Measurements from ENCODE around the gene ORC3. TPM values are rescaled to one million over a fixed set of nuclear protein-coding genes. Genes with fewer than 3 reads are reported as not detected.

Gene ORC3
- total RNA-seq, 3 donors from 2014 or later: 22.6 to 32.6 (median 26.6) TPM

DNA sequence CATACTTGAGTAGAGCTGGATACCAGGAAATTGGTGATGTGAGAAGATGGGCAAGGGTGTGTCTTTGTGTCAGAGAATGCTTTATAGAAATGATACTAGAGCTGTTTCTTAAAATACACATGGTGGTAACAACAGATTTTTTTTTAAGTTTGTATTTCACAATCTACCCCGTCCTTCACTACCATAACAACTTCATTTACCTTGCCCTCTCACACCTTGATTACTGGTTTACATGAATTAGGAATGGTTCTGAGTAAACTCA, 45.5 kb upstream of the ORC3 start:
- intact Hi-C loops (cut with DNase I; ENCODE audit: low total_unique reads): no loop called here
- no peak overlapping the region for H3K4me3 ChIP-seq
- TF ChIP-seq POLR2AphosphoS5 (IDR thresholded peaks at IDR 0.05) (no peak), POLR2A (IDR thresholded peaks at IDR 0.05) (no peak)
- TF ChIP-seq, protein P1, sequence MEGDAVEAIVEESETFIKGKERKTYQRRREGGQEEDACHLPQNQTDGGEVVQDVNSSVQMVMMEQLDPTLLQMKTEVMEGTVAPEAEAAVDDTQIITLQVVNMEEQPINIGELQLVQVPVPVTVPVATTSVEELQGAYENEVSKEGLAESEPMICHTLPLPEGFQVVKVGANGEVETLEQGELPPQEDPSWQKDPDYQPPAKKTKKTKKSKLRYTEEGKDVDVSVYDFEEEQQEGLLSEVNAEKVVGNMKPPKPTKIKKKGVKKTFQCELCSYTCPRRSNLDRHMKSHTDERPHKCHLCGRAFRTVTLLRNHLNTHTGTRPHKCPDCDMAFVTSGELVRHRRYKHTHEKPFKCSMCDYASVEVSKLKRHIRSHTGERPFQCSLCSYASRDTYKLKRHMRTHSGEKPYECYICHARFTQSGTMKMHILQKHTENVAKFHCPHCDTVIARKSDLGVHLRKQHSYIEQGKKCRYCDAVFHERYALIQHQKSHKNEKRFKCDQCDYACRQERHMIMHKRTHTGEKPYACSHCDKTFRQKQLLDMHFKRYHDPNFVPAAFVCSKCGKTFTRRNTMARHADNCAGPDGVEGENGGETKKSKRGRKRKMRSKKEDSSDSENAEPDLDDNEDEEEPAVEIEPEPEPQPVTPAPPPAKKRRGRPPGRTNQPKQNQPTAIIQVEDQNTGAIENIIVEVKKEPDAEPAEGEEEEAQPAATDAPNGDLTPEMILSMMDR (IDR thresholded peaks at IDR 0.05): no peak
- no peaks in the 10 kb centered on the region for H3K27me3 ChIP-seq
- no peaks in the 10 kb centered on the region for H3K4me1 ChIP-seq
- H3K9me3 ChIP-seq: no peaks in the 10 kb centered on the region
- H3K27ac ChIP-seq: no peak overlapping the region
- H3K36me3 ChIP-seq: no peaks in the 10 kb centered on the region
- DNase-seq (ENCODE audit: low spot score in 2 of 2): no peak

DNA sequence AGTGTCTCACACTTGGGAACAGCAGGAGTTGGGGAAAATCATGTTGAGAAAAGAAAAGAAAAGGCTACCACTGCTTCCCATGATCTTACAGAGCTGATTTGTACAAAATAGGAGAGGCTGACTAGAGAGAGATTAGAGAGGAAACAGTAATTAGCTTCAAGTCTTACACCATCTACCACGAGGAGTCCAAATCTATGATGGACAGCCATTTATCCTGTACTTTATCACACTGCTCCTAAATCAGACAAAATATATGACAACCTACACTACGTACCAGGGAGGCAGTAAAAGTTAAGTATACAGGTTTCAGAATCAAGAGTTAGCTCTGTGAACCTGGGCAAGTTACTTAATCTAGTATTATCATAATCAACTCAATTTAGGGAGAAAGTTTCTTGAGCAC, 38.1 kb upstream of the ORC3 start:
- no peaks in the 10 kb centered on the region for H3K36me3 ChIP-seq
- intact Hi-C loops (cut with DNase I; ENCODE audit: low total_unique reads): no loop called here

DNA sequence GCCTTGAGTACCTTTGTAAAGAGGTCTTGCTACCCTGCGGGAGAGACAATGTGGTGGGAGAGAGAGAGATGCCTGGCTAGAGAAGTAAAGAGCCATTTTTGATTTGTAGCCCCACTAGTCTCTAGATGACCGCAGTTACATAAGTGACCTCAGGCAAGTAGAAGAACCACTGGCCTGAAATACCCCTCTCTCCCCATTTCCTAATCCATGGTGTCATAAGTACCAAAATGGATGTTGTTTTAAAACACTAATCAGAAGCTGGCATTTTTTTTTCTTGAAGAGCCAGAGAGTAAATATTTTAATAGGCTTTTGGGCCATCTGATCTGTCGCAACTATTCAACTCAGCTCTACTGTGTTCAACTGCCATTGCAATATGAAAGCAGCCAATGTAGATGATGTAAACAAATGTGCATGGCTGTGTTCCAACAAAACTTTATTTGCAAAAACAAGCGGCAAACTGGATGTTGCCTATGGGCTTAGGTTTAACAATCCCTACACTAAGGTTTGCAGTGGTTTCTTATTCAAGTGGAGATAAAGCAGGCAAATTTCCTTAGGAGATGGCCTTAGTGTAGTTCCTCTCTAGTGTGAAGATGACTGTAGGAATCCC, 36.7 kb upstream of the ORC3 start:
- no peak for TF ChIP-seq POLR2AphosphoS5 (IDR thresholded peaks at IDR 0.05)
- TF ChIP-seq POLR2A (IDR thresholded peaks at IDR 0.05): no peak
- TF ChIP-seq, protein P1 (IDR thresholded peaks at IDR 0.05): no peak
- H3K9me3 ChIP-seq: no peaks in the 10 kb centered on the region
- no peaks in the 10 kb centered on the region for H3K36me3 ChIP-seq
- no peak for DNase-seq (ENCODE audit: low spot score in 2 of 2)
- no peak overlapping the region for H3K4me3 ChIP-seq
- H3K4me1 ChIP-seq: no peaks in the 10 kb centered on the region
- no peak overlapping the region for H3K27ac ChIP-seq
- intact Hi-C loops (cut with DNase I; ENCODE audit: low total_unique reads): no loop called here
- no peaks in the 10 kb centered on the region for H3K27me3 ChIP-seq

More for the DNA sequence above, 38.1 kb upstream of the ORC3 start:
- Histone ChIP-seq H3K4me3 (no peak overlapping the region), H3K27me3 (no peaks in the 10 kb centered on the region), H3K4me1 (no peaks in the 10 kb centered on the region), H3K27ac (no peak overlapping the region), H3K9me3 (no peaks in the 10 kb centered on the region)
- no peak for DNase-seq (ENCODE audit: low spot score in 2 of 2)
- TF ChIP-seq, protein P1 (IDR thresholded peaks at IDR 0.05): no peak
- no peak for TF ChIP-seq POLR2A (IDR thresholded peaks at IDR 0.05)
- TF ChIP-seq POLR2AphosphoS5 (IDR thresholded peaks at IDR 0.05): no peak

DNA sequence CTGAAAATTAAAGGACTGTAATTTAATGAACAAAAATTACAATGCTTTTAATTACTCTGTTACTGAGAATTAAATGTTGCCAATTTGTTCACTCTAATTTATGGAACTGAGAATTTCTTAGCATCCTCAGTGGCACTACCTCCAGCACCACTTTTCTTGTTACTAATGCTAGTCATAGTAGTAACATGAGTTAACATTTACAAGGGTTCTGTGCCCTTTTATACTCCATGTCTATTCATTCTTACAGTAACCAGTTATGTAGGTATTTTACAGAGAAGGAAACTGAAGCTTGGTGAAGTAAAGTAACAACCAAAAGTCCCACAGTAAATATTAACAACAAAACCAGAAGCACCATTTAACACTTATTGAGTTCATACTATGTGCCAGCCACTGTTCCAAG, 34.4 kb upstream of the ORC3 start:
- no peak for DNase-seq (ENCODE audit: low spot score in 2 of 2)
- TF ChIP-seq, protein P1 (IDR thresholded peaks at IDR 0.05): no peak
- TF ChIP-seq POLR2A (IDR thresholded peaks at IDR 0.05) (no peak), POLR2AphosphoS5 (IDR thresholded peaks at IDR 0.05) (no peak)
- H3K27me3 ChIP-seq: no peaks in the 10 kb centered on the region
- no peak overlapping the region for H3K4me3 ChIP-seq
- no peaks in the 10 kb centered on the region for H3K9me3 ChIP-seq
- no peaks in the 10 kb centered on the region for H3K4me1 ChIP-seq
- H3K27ac ChIP-seq: no peak overlapping the region
- no peaks in the 10 kb centered on the region for H3K36me3 ChIP-seq
- intact Hi-C loops (cut with DNase I; ENCODE audit: low total_unique reads): no loop called here

DNA sequence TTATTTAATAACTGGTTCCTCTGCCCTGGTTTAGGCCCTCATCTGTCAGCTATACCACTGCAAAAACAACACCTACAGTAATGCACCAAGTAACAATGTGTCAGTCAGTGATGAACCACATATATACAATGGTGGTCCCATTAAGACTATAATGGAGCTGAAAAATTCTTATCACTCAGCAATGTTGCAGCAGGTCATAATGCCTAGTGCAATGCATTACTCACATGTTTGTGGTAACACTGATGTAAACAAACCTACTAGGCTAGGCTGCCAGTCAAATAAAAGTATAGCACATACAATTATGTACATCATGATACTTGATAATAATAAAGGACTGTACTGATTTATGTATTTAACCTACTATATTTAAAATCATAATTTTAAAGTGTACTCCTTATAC, 31.5 kb upstream of the ORC3 start:
- Histone ChIP-seq H3K36me3 (peaks cover 4% of the 10 kb centered on the region), H3K27ac (no peak overlapping the region), H3K9me3 (no peaks in the 10 kb centered on the region), H3K4me1 (no peaks in the 10 kb centered on the region), H3K4me3 (no peak overlapping the region), H3K27me3 (no peaks in the 10 kb centered on the region)
- TF ChIP-seq POLR2AphosphoS5 (IDR thresholded peaks at IDR 0.05) (no peak), POLR2A (IDR thresholded peaks at IDR 0.05) (no peak)
- TF ChIP-seq, protein P1 (IDR thresholded peaks at IDR 0.05): no peak
- intact Hi-C loops (cut with DNase I; ENCODE audit: low total_unique reads): no loop called here
- no peak for DNase-seq (ENCODE audit: low spot score in 2 of 2)
